ENCODE measurements around the gene DNMT3B.

DNA sequence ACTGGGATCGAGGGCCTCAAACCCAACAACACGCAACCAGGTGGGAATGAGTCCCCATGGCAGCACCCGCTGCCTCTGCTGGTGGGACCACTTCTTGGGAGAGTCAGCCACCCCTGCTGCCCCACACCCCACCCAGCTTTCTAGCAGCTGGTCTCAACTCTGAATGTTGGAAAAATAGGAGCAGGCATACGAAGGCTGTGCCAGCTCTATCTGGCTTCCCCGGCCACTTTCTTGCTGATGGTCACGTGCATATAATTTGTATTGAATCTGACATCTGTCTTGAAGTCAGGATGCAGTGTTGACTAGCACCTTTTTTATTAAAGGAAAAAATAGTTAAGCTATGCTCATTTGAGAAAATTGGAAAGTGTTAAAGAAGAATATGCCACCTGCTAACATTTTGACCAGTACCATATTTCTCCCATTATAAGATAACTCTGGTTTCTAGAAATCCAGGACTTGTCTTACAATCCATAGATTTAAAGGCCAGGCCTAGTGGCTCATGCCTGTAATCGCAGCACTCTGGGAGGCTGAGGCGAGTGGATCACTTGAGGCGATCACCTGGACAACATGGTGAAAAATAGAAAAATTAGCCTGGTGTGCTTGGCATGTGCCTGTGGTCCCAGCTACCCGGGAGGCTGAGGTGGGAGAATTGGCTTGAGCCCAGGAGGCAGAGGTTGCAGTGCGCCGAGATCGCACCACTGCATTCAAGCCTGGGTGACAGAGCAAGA lies 30.7 kb downstream of the DNMT3B start:
- TF ChIP-seq, protein P1, sequence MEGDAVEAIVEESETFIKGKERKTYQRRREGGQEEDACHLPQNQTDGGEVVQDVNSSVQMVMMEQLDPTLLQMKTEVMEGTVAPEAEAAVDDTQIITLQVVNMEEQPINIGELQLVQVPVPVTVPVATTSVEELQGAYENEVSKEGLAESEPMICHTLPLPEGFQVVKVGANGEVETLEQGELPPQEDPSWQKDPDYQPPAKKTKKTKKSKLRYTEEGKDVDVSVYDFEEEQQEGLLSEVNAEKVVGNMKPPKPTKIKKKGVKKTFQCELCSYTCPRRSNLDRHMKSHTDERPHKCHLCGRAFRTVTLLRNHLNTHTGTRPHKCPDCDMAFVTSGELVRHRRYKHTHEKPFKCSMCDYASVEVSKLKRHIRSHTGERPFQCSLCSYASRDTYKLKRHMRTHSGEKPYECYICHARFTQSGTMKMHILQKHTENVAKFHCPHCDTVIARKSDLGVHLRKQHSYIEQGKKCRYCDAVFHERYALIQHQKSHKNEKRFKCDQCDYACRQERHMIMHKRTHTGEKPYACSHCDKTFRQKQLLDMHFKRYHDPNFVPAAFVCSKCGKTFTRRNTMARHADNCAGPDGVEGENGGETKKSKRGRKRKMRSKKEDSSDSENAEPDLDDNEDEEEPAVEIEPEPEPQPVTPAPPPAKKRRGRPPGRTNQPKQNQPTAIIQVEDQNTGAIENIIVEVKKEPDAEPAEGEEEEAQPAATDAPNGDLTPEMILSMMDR (IDR thresholded peaks at IDR 0.05), result no peak
- TF ChIP-seq POLR2A (IDR thresholded peaks at IDR 0.05), result no peak
